GM12878 (cell line): Measurements from ENCODE around the gene AMPD2. TPM values are rescaled to one million over a fixed set of nuclear protein-coding genes. Genes with fewer than 3 reads are reported as not detected.
A peak's percentile ranks its signal among the peaks of the same experiment; 100 is the strongest.

Experiments used
- ATAC-seq: fragments of 200-7000 bp; cut with Tn5 transposase; 3 replicates; pipeline ENCODE4 v1.9.1; 2020; ENCODE audit warnings: mild to moderate bottlenecking, moderate library complexity
- BruUV-seq: library from RNA; stranded (reverse); fragments of 400-500 nt; replicated peaks from 2 replicates; lab custom pipeline; 2021; lab: Mats Ljungman, UMichigan
- CTCF ChIA-PET: fragments of 300-600 bp; sonication (Branson Sonifier 250); formaldehyde crosslinking; extraction: SDS; loops from one replicate; lab custom pipeline; 2021; ENCODE audit warnings: inconsistent platforms; lab: Yijun Ruan, JAX
- POLR2A ChIA-PET: fragments of 350-600 bp; formaldehyde crosslinking; extraction: SDS; loops from one replicate; lab custom pipeline; 2021; ENCODE audit warnings: inconsistent platforms; lab: Charles Lee
- RAD21 ChIA-PET: fragments of 300-600 bp; sonication (Branson Sonifier 250); formaldehyde crosslinking; loops from one replicate; lab custom pipeline; 2023; ENCODE audit warnings: antibody characterized with exemption; ENCODE audit not compliant: unreplicated experiment; lab: Charles Lee
- SMC1A ChIA-PET: fragments of 300-600 bp; sonication (Branson Sonifier 250); formaldehyde crosslinking; loops from one replicate; lab custom pipeline; 2023; ENCODE audit not compliant: unreplicated experiment, uncharacterized antibody; lab: Charles Lee
- DNase-seq: peaks from one replicate; pipeline ENCODE4 v3.0.0-alpha.2; 2011; ENCODE audit warnings: low read depth, low spot score
- FAIRE-seq: peaks from 3 replicates; lab custom pipeline; 2011; peaks lifted over from hg19 to GRCh38; lab: Jason Lieb, UNC
- H2AFZ ChIP-seq: 2 replicates; pipeline ENCODE4 v1.6.0; 2011; ENCODE audit warnings: low read depth, low read length, control low read depth; ENCODE audit not compliant: control insufficient read depth
- H3K27ac ChIP-seq: 2 replicates; pipeline ENCODE4 v1.5.1; 2011; ENCODE audit warnings: control low read depth; ENCODE audit not compliant: control insufficient read depth, insufficient read depth
- H3K27me3 ChIP-seq, 2 experiments: replicated peaks in 1 of 2; 2 replicates each; pipeline versions ENCODE4 v1.6.0 to v1.6.1; 2011; ENCODE audit warnings: low read length in 1 of 2; ENCODE audit not compliant: control insufficient read depth in 2 of 2, insufficient read depth in 2 of 2
- H3K36me3 ChIP-seq, 2 experiments: 2 replicates each; pipeline ENCODE4 v1.5.1; 2011; ENCODE audit warnings: low read length in 1 of 2; ENCODE audit not compliant: control insufficient read depth in 2 of 2, insufficient read depth in 2 of 2
- H3K4me1 ChIP-seq: 2 replicates; pipeline ENCODE4 v1.6.1; 2011; ENCODE audit warnings: mild to moderate bottlenecking, low read length, moderate library complexity, mixed read lengths; ENCODE audit not compliant: control insufficient read depth, insufficient read depth
- H3K4me2 ChIP-seq: 2 replicates; pipeline ENCODE4 v1.6.0; 2011; ENCODE audit warnings: control low read depth; ENCODE audit not compliant: control insufficient read depth, insufficient read depth
- H3K4me3 ChIP-seq: fragments of 200-600 bp; sonication (generic); 2 replicates; pipeline ENCODE4 v1.5.1; 2016
- H3K79me2 ChIP-seq: 2 replicates; pipeline ENCODE4 v1.6.0; 2011; ENCODE audit warnings: low read length; ENCODE audit not compliant: control insufficient read depth, insufficient read depth
- H3K9ac ChIP-seq: 2 replicates; pipeline ENCODE4 v1.8.0; 2011; ENCODE audit warnings: low read length, control low read depth, mixed read lengths; ENCODE audit not compliant: control insufficient read depth, insufficient read depth
- H3K9me3 ChIP-seq: replicated peaks from 3 replicates; pipeline ENCODE4 v1.5.1; 2011; ENCODE audit warnings: mild to moderate bottlenecking, low read length; ENCODE audit not compliant: control insufficient read depth, insufficient read depth
- H4K20me1 ChIP-seq: 2 replicates; pipeline ENCODE4 v1.6.0; 2011; ENCODE audit not compliant: control insufficient read depth, insufficient read depth
- CBX3 ChIP-seq: fragments of 200-600 bp; sonication (generic); IDR thresholded peaks from 2 replicates; pipeline ENCODE4 v1.6.1; 2016; ENCODE audit warnings: low read depth, borderline replicate concordance
- CREM ChIP-seq: IDR thresholded peaks from 2 replicates; pipeline ENCODE4 v1.6.1; 2014; ENCODE audit warnings: antibody characterized with exemption, low read depth
- E2F4 ChIP-seq: IDR thresholded peaks from 2 replicates; pipeline ENCODE4 v1.6.1; 2012; ENCODE audit warnings: low read depth, low read length, improper control_type of control experiment
- E4F1 ChIP-seq: fragments of 450-650 bp; IDR thresholded peaks from 2 replicates; pipeline ENCODE4 v1.6.1; 2018; ENCODE audit warnings: borderline replicate concordance, mild to moderate bottlenecking; ENCODE audit not compliant: partially characterized antibody
- ESRRA ChIP-seq: IDR thresholded peaks from 2 replicates; pipeline ENCODE4 v1.6.1; 2012; ENCODE audit warnings: mild to moderate bottlenecking, low read length, improper control_type of control experiment
- GABPA ChIP-seq: IDR thresholded peaks from 2 replicates; pipeline ENCODE4 v1.6.1; 2014; ENCODE audit warnings: antibody characterized with exemption, low read depth, mild to moderate bottlenecking, inconsistent platforms
- HDAC6 ChIP-seq: fragments of 200-600 bp; sonication (generic); IDR thresholded peaks from one replicate; pipeline ENCODE4 v1.8.0; 2017; ENCODE audit warnings: antibody characterized with exemption; ENCODE audit not compliant: unreplicated experiment
- IKZF1 ChIP-seq: fragments of 450-650 bp; conservative IDR thresholded peaks from 2 replicates; pipeline ENCODE4 v1.6.1; 2017; ENCODE audit warnings: antibody characterized with exemption, mild to moderate bottlenecking
- MTA3 ChIP-seq: IDR thresholded peaks from 2 replicates; pipeline ENCODE4 v1.6.1; 2012; ENCODE audit warnings: low read length, inconsistent platforms, borderline replicate concordance
- NRF1 ChIP-seq: conservative IDR thresholded peaks from 2 replicates; pipeline ENCODE4 v1.6.1; 2011; ENCODE audit warnings: mild to moderate bottlenecking, low read depth, low read length, improper control_type of control experiment
- PAX8 ChIP-seq: fragments of 450-650 bp; IDR thresholded peaks from 2 replicates; pipeline ENCODE4 v1.6.1; 2017; ENCODE audit warnings: mild to moderate bottlenecking, moderate library complexity
- SIX5 ChIP-seq: IDR thresholded peaks from 2 replicates; pipeline ENCODE4 v1.6.1; 2011; ENCODE audit warnings: mild to moderate bottlenecking, low read depth, low read length, moderate library complexity; ENCODE audit not compliant: severe bottlenecking
- ZNF207 ChIP-seq: fragments of 450-650 bp; IDR thresholded peaks from 2 replicates; pipeline ENCODE4 v1.6.1; 2014; ENCODE audit warnings: antibody characterized with exemption, mild to moderate bottlenecking, borderline replicate concordance
- ZNF217 ChIP-seq: fragments of 450-650 bp; IDR thresholded peaks from 2 replicates; pipeline ENCODE4 v1.6.1; 2017; ENCODE audit warnings: antibody characterized with exemption, mild to moderate bottlenecking
- WGBS: methylation state at CpG from one replicate; pipeline ENCODE4 v1.1.6; 2016; ENCODE audit warnings: low lambda C conversion rate; ENCODE audit not compliant: insufficient replicate concordance, insufficient coverage; ENCODE audit errors: missing lambda C conversion rate; 5-methylcytosine and 5-hydroxymethylcytosine counted together
- in situ Hi-C: fragments of 300-500 bp; cut with MboI; formaldehyde crosslinking; loops from 9 replicates; pipeline ENCODE4 v1.14.3; 2018; ENCODE audit warnings: mixed read lengths
- intact Hi-C: fragments of 100-400 bp; cut with micrococcal nuclease; formaldehyde crosslinking; loops from one replicate; pipeline ENCODE4 v1.14.2; 2022; ENCODE audit not compliant: unreplicated experiment
- polyA plus RNA-seq, 11 experiments: library from polyadenylated mRNA; depleted of rRNA in 4 of 11; unstranded in 6 of 11; stranded (reverse) in 5 of 11; fragments of >200 nt; fragmentation: Nextera tagmentation in 4 of 11; fragmentation: Illumina TruSeq in 1 of 11; extraction: Ambion mirVana in 4 of 11; extraction: Trizol in 1 of 11; gene quantifications; 1 replicate in 1 of 11; 2 replicates in 10 of 11; pipeline versions ENCODE4 v1.2.1 to v1.2.3, GENCODE V29; 2011 to 2016; ENCODE audit warnings: inconsistent platforms in 2 of 11, missing spikeins in 2 of 11, low read depth in 1 of 11
- total RNA-seq, 4 experiments: library from RNA; depleted of rRNA in 3 of 4; stranded (reverse); fragments of >200 nt in 3 of 4; fragmentation: Illumina TruSeq in 1 of 4; extraction: Trizol in 1 of 4; gene quantifications; 2 replicates each; pipeline versions ENCODE4 v1.2.1 to v1.2.3, GENCODE V29; 2013 to 2021
- TF ChIP-seq, protein P1 (sequence below): IDR thresholded peaks from 2 replicates; pipeline ENCODE4 v1.6.1; 2011; ENCODE audit warnings: mild to moderate bottlenecking, low read depth, low read length, moderate library complexity; ENCODE audit not compliant: insufficient replicate concordance
- TF ChIP-seq, protein P2 (sequence below): fragments of 450-650 bp; IDR thresholded peaks from 2 replicates; pipeline ENCODE4 v1.6.1; 2016; ENCODE audit warnings: mild to moderate bottlenecking

The AMPD2 gene
- total and polyA plus RNA-seq, 10 of the 15 experiments (the other 5 are each of a cell fraction or from before 2014, with no cell fraction given): 2.0 to 75.9 (median 31.3) TPM

DNA sequence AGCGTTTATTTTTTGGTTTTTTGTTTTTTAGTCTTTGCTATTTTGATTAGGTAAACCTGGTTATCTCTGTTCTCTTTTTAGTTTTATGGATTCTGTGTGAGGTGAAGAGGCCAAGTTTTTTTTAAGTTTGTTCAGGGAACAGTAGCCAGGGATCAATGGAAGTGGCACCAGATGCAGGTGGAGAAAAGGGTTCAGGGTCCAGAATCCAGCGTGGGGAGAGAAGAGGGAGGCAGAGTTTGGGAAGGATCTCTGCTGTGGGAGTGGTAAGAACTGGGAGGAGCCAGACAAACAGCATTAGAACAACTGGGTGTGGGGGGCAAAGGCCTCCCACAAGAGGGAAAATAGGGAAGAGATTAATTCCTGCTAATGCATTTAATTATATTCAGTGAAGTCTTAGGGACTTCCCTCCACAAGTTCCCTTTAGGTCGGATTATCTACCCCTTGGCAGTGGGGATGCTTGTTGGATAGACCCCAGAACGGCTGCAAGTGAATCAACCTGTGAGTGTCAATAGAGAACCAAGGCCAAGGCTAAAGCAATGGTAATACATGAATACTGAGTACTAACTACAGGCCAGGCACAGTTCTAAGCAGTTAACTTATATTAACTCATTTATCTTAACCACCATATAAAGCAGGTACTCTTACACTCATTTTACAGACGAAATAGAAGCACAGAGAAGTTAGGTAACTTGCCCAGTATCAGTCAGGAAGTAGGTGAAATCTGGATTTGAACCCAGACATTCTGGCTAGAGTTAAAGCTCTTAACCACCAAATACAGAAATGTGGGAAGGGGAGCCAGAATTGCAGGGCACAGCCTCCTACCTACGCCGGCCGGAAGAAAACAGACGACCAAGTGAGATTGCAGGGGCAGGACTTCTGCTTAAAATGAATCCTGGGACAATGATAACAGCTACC is 719 bp upstream of the AMPD2 start:
- Histone ChIP-seq H3K27me3 (no peaks in the 10 kb centered on the region), H4K20me1 (no peaks in the 10 kb centered on the region), H3K4me2 (peak overlapping the region; percentile 90), H3K9ac (peak overlapping the region; percentile 86), H3K4me3 (peak overlapping the region; percentile 85), H3K9me3 (no peaks in the 10 kb centered on the region), H2AFZ (peak overlapping the region; percentile 94), H3K27ac (peak overlapping the region; percentile 72), H3K4me1 (peaks cover 33% of the 10 kb centered on the region), H3K36me3 (no peaks in the 10 kb centered on the region), H3K79me2 (peaks cover 43% of the 10 kb centered on the region)
- DNase-seq (no peak), ATAC-seq (no peak), FAIRE-seq (no peak)
- BruUV-seq: TSS peak; percentile 95
- POLR2A ChIA-PET: interaction anchor here (0.7 to 3.4 kb wide), 3 partner anchors 11 to 73 kb away, joined by 3 to 34 read pairs (median 11); partner anchors contain the start of gene GNAI3
- intact Hi-C loops: loop anchor here (1.0 kb wide), 1 partner anchor 71 kb away; the partner anchor contains the start of gene GNAI3
- SMC1A ChIA-PET: interaction anchor here (0.6 to 2.7 kb wide), 6 partner anchors 18 to 73 kb away, joined by 3 to 18 read pairs (median 4); partner anchors contain the start of gene GNAI3
- in situ Hi-C loops: no loop called here
- CTCF ChIA-PET: interaction anchor here (0.8 to 2.4 kb wide), 11 partner anchors 11 to 411 kb away, joined by 3 to 16 read pairs (median 6); partner anchors contain the start of genes AHCYL1, GNAI3 and SARS1
- RAD21 ChIA-PET: interaction anchor here (0.7 to 2.3 kb wide), 5 partner anchors 17 to 86 kb away, joined by 3 to 11 read pairs (median 8); partner anchors contain the start of gene GNAI3
- 13% methylated on average over 9 of the region's 9 CpGs for WGBS
- TF ChIP-seq, protein P1, sequence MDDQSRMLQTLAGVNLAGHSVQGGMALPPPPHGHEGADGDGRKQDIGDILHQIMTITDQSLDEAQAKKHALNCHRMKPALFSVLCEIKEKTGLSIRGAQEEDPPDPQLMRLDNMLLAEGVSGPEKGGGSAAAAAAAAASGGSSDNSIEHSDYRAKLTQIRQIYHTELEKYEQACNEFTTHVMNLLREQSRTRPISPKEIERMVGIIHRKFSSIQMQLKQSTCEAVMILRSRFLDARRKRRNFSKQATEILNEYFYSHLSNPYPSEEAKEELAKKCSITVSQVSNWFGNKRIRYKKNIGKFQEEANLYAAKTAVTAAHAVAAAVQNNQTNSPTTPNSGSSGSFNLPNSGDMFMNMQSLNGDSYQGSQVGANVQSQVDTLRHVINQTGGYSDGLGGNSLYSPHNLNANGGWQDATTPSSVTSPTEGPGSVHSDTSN: no peak
- TF ChIP-seq ESRRA: no peak
- TF ChIP-seq E2F4: no peak
- TF ChIP-seq CBX3: no peak
- 0 out of 2 replicates have a peak, but pooled peaks have one; percentile 26 for TF ChIP-seq ZNF207
- no peak for TF ChIP-seq IKZF1
- no peak for TF ChIP-seq HDAC6
- TF ChIP-seq SIX5: no peak
- 0 out of 2 replicates have a peak, but pooled peaks have one; percentile 37 for TF ChIP-seq MTA3
- no peak for TF ChIP-seq E4F1
- TF ChIP-seq, protein P2, sequence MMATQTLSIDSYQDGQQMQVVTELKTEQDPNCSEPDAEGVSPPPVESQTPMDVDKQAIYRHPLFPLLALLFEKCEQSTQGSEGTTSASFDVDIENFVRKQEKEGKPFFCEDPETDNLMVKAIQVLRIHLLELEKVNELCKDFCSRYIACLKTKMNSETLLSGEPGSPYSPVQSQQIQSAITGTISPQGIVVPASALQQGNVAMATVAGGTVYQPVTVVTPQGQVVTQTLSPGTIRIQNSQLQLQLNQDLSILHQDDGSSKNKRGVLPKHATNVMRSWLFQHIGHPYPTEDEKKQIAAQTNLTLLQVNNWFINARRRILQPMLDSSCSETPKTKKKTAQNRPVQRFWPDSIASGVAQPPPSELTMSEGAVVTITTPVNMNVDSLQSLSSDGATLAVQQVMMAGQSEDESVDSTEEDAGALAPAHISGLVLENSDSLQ: no peak
- TF ChIP-seq NRF1: no peak
- TF ChIP-seq CREM: 0 out of 2 replicates have a peak, but pooled peaks have one; percentile 3
- TF ChIP-seq ZNF217: 0 out of 2 replicates have a peak, but pooled peaks have one; percentile 34
- no peak for TF ChIP-seq GABPA
- no peak for TF ChIP-seq PAX8
